Measurements from ENCODE around the gene SEC14L2.
"Not testable (repeated sequence)": the region's sequence is repeated elsewhere in the genome, so short reads cannot be mapped to it uniquely, and the experiment has no call there.

The SEC14L2 gene

DNA sequence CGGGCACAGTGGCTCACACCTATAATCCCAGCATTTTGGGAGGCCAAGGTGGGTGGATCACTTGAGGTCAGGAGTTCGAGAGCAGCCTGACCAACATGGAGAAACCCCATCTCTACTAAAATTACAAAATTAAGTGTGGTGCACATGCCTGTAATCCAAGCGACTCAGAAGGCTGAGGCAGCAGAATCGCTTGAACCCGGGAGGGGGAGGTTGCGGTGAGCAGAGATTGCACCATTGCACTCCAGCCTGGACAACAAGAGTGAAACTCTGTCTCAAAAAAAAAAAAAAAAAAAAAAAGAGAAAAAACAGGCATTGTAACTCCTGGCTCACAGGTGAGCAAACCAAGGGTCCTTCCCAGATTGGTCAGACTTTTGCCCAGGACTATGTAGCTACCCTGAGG, 63.7 kb downstream of the SEC14L2 start:
- DNase-seq = not testable (repeated sequence)

DNA sequence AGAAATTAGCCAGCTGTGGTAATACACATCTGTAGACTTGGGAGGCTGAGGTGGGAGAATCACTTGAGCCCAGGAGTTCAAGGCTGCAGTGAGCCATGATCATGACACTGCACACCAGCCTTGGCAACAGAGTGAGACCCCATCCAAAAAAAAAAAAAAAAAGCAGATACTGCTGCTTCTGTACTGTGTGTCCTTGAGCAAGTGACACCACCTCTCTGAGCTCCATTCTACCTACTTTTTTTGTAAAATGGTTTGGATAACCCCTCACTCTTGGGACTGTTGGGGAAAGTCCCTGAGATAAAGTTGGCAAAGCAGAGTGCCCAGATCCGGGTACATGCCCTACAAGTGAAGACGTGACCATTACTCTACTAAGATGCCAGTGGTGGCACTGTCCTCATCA, 72.3 kb downstream of the SEC14L2 start:
- no peak for DNase-seq

DNA sequence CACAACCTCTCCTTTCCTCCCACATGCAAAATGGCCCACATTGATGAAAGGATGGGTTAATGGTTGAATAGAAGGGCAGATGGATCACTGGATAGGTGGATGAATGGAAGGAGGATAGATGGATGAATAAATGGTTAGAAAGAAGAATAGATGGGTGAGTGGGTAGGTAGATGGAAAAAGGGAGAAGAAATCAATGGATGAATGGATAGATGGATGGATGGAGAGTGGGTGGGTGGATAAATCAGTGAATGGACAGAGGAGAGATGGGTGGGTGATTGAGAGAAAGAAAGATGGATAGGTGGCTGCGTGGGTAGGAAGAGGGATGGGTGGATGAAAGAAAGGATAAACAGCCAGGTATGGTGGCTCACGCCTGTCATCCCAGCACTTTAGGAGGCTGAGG, 73.8 kb downstream of the SEC14L2 start:
- no peak for DNase-seq

DNA sequence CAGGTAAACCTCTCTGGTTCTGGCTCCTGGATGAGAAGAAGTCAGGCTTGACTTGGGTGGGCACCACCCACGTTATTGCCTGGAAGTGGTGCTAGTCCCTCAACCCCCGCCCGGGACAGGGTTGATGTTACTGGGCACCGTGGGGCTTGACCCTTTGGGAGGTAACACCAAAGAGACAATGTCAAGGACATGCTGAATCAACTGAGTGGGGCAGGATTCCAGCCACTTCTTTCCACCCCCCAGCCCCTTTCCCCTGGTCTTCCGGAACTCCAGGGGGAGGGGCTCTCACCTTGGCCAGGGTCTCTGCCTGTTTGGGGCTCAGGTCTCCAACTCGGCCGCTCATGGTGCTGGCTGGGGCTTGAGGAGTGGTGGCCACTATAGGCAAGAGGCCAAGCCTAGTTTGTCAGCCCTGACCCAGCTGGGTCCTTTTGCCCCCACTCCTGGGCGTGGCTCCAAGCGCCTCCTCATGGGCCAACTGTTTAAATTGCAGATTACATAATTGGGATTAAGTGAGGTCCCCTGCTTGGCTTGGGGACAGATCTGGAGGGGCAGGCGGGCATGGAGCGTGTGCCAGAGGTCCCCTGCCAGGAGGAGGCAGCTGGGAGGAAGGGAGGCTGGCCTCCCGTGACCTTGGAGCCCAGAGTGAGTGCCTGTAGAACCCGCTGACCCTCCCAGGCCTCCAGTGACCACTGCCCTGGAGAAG, 74.9 kb downstream of the SEC14L2 start, which contains the start of gene SEC14L3:
Gene SEC14L3, minus strand, starts transcription at position 402 of the 703 bp plus-strand sequence. Its CDS starts 59 bp downstream, at position 343.
- DNase-seq = no peak

DNA sequence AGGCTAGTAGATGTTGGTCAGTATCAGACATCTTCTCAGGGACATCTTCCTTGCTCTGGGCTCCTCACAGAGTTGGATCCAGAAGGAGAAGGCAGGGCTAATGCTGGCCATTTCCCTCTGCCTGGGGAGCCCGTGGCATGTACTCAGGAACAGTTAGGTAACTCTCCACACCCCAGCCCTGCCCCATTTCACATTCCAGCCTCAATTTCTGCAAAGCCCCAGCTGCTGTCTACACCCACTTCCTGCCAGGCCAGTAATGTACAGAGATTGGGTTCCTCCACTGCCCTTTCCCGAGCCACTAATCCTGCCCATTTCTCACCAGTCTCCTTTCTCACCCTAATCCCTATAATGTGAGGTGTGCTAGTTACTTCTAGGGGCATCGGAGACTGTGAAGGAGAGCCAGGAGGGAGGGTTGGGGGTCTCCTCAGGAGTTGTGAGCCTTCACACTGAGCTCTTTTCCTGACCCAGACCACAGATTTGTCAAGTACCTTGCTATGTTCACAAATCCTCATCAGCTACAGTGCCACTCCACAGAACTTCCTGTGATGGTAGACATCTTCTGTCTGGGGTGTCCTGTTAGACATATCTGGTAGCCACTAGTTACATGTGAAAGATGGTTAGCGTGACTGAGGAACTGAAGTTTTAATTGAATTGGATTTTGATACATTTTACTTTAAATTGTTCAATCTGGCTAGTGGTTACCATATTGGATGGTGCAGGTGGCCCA, 76.3 kb downstream of the SEC14L2 start:
- no peak for DNase-seq

DNA sequence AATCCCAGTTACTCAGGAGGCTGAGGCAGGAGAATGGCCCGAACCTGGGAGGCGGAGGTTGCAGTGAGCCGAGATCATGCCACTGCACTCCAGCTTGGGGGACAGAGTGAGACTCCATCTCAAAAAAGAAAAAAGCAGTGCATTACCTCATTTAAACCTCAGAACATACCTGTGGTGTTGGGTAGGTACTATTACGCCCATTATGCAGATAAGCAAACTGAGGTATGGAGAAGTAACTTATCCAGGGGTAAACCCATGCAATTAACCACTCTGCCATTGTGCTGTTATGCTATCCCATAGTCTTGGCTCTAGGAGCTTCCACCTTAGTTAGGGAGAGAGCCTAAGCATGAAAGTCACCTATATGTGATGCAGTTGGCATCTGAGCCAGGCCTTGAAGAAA, 77.3 kb downstream of the SEC14L2 start:
- DNase-seq = no peak
